Coronary artery (tissue), 2 donors: ENCODE measurements around the gene PRDM15.

ENCODE experiments used
- DNase-seq: peaks from one replicate; pipeline ENCODE4 v3.0.0-alpha.2; 2017; ENCODE audit warnings: low spot score
- H3K27ac ChIP-seq, 2 donors: fragments of 200-600 bp; sonication (generic); one replicate each; pipeline ENCODE4 v1.5.1; 2016 to 2019
- H3K4me3 ChIP-seq: fragments of 200-600 bp; sonication (generic); 2 replicates; pipeline ENCODE4 v1.5.1; 2016; ENCODE audit warnings: mild to moderate bottlenecking, moderate library complexity
- TF ChIP-seq, protein P1 (sequence below): fragments of 200-600 bp; sonication (generic); IDR thresholded peaks from one replicate; pipeline ENCODE4 v1.5.1; 2019; ENCODE audit warnings: antibody characterized with exemption

PRDM15 gene

DNA sequence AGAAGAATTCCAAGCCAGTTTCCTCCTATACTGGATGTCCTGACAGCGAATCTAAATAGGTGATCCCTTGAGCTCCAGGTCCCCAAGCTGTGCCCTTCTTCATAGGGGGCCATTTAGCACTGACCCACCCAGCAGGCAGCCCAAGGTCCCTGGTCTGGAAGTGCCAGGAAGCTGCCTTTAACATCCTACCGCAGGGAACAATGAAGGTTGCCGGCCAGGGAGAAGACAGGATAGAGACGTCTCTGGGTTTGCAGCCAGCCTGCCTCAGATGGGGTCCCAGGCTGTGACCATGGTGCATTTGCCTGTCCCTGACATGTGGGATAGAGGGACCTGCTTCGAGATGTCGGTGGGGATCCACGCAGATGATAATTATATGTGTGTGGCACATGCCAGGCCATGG lies 109.6 kb downstream of the PRDM15 start:
- DNase-seq = peak; percentile 61
- TF ChIP-seq, protein P1, sequence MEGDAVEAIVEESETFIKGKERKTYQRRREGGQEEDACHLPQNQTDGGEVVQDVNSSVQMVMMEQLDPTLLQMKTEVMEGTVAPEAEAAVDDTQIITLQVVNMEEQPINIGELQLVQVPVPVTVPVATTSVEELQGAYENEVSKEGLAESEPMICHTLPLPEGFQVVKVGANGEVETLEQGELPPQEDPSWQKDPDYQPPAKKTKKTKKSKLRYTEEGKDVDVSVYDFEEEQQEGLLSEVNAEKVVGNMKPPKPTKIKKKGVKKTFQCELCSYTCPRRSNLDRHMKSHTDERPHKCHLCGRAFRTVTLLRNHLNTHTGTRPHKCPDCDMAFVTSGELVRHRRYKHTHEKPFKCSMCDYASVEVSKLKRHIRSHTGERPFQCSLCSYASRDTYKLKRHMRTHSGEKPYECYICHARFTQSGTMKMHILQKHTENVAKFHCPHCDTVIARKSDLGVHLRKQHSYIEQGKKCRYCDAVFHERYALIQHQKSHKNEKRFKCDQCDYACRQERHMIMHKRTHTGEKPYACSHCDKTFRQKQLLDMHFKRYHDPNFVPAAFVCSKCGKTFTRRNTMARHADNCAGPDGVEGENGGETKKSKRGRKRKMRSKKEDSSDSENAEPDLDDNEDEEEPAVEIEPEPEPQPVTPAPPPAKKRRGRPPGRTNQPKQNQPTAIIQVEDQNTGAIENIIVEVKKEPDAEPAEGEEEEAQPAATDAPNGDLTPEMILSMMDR = no peak
- peak overlapping the region in 1 of 2 donors; percentile 90 for H3K27ac ChIP-seq
- no peak overlapping the region for H3K4me3 ChIP-seq

DNA sequence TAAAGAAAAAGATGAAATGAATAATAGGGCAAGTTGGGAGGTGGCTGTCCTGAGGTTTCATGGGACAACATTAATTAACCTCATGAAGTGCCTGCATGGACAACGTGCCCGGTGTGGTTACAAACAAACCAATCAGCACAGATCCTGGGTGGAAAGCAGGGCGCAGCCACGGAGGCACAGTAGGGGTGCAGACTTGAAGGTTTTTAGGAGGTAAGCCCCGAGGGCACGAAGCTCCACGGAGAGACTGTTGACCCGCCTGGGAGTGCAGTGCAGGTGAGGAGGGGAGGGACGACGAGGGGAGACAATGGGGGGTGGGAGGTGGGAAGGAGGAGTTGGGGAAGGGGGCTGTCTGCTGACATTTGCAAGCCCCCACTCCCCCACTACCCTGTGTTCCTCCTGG lies 110.0 kb downstream of the PRDM15 start:
- H3K27ac ChIP-seq = peak overlapping the region; percentile 65 to 90

DNA sequence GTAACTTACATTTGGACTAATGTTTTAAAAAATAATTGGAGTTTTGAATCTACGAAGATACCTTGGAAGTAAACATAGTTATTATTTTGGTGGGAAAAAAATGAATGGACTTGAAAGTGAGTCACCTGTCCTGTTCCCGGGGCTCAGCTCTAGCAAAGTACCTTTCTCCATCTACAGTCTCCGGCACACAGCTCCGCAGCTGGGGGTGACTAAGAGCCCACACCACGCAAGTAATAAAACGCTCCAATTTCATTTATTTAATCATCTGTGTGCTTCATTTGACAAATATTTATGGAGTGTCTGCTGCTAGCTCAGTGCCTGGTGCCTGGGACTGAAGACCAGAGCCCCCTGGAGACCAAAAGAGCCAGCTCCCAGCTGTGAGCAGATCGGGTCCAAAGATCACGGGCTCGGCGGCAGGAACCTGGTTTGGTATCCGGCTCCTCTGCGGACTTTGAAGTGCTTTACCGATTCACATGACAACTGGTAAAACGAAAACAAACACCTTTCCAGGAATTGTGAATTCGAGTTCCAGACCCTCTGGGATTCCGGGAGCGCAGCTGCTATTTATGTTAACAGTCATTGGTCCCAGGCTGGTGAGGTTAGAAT lies 110.6 kb downstream of the PRDM15 start:
- DNase-seq = peak; percentile 73
- peak overlapping the region; percentile 65 to 90 for H3K27ac ChIP-seq

More for the DNA sequence above, 110.0 kb downstream of the PRDM15 start:
- peak; percentile 67 for DNase-seq
- TF ChIP-seq, protein P1 = no peak
- H3K4me3 ChIP-seq = peak overlapping the region; percentile 75

DNA sequence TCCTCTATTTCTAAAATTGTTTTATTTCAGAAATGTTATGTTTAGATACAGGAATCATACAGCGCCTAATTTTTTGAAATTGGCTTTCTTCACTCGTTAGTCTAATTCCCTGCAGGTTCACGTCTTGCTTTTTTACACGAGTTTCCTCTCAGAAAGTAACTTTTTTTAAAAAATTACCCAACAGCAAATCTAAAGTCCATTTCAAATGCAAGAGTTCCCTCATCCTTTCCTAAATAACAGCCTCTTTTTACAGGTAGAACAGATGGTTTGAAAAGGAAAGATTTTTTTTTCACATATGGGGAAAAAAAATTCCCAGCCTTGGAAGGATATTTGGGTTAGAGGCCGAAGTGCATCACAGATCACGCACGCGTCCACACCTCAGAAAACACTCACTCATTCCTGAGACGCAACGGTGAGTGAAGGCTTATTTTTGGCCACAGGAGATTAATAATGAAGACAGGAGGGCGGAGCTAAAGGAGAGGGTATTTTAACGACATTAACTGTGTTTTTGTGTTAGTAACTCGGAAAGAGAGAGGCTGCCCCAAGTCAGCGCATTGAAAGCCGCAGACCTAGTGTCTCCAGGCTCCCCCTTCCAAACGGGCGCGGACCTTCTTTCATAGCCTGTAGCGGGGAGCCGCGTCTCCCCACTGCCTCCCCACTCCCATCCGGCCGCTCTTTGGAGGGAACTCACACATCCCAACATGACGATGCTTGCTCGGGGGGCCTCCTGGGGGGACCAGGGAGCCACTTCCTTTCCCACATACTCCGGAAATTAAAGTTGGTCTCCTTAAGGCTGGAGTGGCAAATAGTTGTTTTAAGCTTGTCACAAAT lies 111.3 kb downstream of the PRDM15 start:
- Histone ChIP-seq H3K27ac (peak overlapping the region; percentile 65 to 90), H3K4me3 (peak overlapping the region; percentile 75)
- TF ChIP-seq, protein P1 = no peak
- peak; percentile 74 for DNase-seq

More for the DNA sequence above, 110.6 kb downstream of the PRDM15 start:
- H3K4me3 ChIP-seq = peak overlapping the region; percentile 75
- TF ChIP-seq, protein P1 = no peak

DNA sequence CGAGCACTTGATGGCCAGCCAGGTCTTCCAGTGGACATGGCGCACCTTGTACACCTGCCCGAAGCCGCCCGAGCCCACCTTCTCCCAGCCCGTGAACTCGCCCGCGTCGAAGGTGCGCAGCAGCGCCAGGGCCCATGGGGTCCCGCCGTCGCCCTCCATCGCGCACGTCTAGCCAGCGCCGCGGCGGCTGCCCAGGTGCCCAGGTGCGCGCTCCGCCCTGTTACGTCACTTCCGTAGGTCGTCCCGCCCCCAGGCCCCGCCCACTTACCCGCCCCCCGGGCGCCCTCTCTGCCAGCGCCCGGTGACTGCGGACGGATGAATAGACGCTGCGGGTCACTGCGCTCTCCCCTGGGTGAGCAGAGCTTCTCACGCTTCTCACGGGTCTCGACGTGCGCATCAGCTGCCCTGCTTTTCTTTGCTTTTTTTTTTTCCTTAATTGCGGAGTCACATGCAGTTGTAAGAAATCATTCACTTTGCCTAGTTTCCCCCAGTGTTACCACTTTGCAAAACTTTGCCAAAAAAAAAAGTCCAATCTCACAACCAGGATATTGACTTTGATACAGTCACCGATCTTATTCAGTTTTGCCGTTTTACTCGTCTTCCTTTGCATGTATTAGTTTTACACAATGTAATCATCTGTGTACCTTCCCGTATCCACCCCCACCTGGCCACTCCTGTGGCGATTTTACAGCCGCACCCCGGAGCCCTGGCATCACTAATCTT lies 112.1 kb downstream of the PRDM15 start, which contains the start of gene RIPK4:
RIPK4 (minus strand) TSS at position 170 of the 723 bp plus-strand sequence; CDS start at position 159, 11 bp downstream.
- no peak for DNase-seq
- TF ChIP-seq, protein P1 = no peak
- H3K27ac ChIP-seq = peak within 1 kb of the TSS; percentile 65 to 90
- peak within 1 kb of the TSS; percentile 75 for H3K4me3 ChIP-seq

DNA sequence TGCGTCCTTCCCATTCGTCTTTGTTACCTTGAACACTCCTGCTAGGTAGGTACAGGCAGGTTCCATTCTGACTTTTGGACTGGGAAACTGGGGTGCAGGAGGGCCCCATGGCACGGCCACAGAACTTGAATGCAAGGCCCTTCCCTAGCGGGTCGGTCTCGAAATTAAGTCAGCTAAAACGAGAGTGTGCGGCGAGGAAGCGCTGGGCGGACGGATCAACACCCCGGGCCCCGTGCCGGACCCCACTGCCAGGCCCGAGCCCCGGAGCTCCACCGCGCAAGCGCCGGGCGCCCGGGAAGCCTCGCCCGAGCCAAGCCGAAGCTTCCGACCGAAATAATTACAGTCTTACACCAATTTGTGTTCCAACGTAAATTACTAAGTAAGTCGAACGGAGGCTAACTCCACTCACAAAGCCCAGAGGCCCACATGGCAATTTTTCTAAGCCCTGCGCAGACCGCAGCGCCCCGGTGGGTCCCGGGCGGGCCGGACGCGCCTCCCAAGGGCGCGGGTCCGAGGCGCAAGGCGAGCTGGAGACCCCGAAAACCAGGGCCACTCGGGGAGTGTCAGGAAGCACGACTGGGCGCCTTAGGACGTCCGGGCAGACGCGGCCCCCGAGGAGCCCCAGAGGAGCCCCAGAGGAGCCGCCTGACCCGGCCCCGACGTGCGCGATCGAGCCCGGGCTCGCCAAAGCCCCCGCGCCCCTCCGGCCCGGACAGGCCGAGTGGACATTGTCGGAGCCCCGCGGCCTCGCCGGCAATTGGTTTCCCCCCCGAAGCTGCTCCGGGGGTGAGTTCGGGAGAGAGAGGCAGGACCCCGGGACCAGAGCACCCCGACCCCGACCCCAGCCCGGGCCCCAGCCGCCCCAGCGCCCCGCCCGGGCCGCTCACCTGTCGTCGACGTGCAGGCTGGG lies 112.9 kb downstream of the PRDM15 start:
- no peak for DNase-seq
- peak overlapping the region; percentile 65 to 77 for H3K27ac ChIP-seq
- TF ChIP-seq, protein P1 = no peak
- peak overlapping the region; percentile 75 for H3K4me3 ChIP-seq
